ENCODE data around the gene APBA2.

Gene APBA2

GRCh38 chr15:28917791-28918140, 32.0 kb downstream of the APBA2 start:
- no peak for DNase-seq

- no peak for DNase-seq
Observed at GRCh38 chr15:28918141-28918983, 32.6 kb downstream of the APBA2 start.

GRCh38 chr15:28919201-28919635, 33.4 kb downstream of the APBA2 start:
- DNase-seq: no peak

- no peak for DNase-seq
Observed at GRCh38 chr15:28919679-28920655, 34.2 kb downstream of the APBA2 start.

GRCh38 chr15:28920781-28921331, 35.1 kb downstream of the APBA2 start:
- no peak for DNase-seq

GRCh38 chr15:28921336-28921735, 35.6 kb downstream of the APBA2 start:
- DNase-seq: no peak

GRCh38 chr15:28921919-28922706, 36.3 kb downstream of the APBA2 start:
- DNase-seq: no peak

- no peak for DNase-seq
Observed at GRCh38 chr15:28922707-28923012, 36.9 kb downstream of the APBA2 start.

- no peak for DNase-seq
Observed at GRCh38 chr15:28923726-28924280, 38.0 kb downstream of the APBA2 start.

GRCh38 chr15:28927043-28927442, 41.3 kb downstream of the APBA2 start:
- DNase-seq: no peak

GRCh38 chr15:28929200-28929599, 43.4 kb downstream of the APBA2 start:
- no peak for DNase-seq

GRCh38 chr15:28930011-28930410, 44.2 kb downstream of the APBA2 start:
- no peak for DNase-seq

GRCh38 chr15:28930476-28931291, 44.9 kb downstream of the APBA2 start:
- no peak for DNase-seq

- DNase-seq: no peak
Observed at GRCh38 chr15:28931828-28932227, 46.1 kb downstream of the APBA2 start.

- DNase-seq: no peak
Observed at GRCh38 chr15:28932361-28932760, 46.6 kb downstream of the APBA2 start.

- DNase-seq: no peak
Observed at GRCh38 chr15:28933710-28934445, 48.1 kb downstream of the APBA2 start.

GRCh38 chr15:28934645-28935044, 48.9 kb downstream of the APBA2 start:
- no peak for DNase-seq

- DNase-seq: no peak
Observed at GRCh38 chr15:28935316-28935715, 49.5 kb downstream of the APBA2 start.

GRCh38 chr15:28936081-28936480, 50.3 kb downstream of the APBA2 start:
- DNase-seq: no peak

GRCh38 chr15:28936481-28936881, 50.7 kb downstream of the APBA2 start:
- no peak for DNase-seq

- no peak for DNase-seq
Observed at GRCh38 chr15:28937271-28937670, 51.5 kb downstream of the APBA2 start.

All from KG1 (cell line).